ENCODE results near the gene TC2N. TPM values are rescaled to one million over a fixed set of nuclear protein-coding genes. Genes with fewer than 3 reads are reported as not detected.

Gene TC2N
- total RNA-seq, 1 experiment from 2014 or later: 82.7 TPM

DNA sequence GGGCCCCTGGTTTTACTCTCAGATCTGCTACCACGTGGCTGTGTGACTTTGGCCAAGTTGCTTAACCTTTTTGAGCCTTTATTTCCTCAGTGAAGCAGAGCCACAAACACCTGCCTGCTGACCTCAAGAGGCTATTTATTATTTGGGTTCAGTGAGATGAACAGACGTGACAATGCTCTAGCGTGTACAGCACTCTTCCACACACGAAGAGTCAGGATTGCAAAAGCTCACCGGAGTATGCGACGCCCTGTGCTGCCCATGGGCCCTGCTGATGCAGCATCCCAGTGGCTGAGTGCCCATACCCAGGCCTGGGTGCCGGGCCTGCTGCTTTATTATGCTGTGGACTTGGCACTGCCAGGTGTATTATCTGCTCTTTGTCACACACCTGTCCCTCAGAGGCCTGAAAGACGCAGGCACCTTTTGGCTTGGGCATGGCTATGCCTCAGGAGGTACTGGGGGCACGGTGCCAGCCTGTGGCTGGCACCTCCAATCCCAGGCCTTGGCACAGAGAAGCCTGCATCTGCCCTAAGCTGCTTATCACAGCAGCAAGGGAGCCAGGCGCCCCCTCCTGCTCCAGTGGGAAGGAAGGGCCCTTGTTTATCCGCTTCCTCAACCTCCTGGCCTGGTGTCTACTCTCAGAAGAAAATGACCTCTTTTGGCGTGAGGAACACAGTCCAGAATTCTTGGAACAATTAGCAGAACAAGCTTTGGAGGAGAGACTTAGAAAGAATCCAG, 22.3 kb upstream of the TC2N start:
- intact Hi-C loops (cut with micrococcal nuclease; ENCODE audit: unreplicated experiment): no loop called here
- H3K4me3 Mint-ChIP-seq (ENCODE audit: low read depth, unreplicated experiment): no peak overlapping the region
- no TSS peak for BruUV-seq (replicated peaks)
- H3K27ac Mint-ChIP-seq (ENCODE audit: unreplicated experiment): no peak overlapping the region
- TF ChIP-seq, protein P1, sequence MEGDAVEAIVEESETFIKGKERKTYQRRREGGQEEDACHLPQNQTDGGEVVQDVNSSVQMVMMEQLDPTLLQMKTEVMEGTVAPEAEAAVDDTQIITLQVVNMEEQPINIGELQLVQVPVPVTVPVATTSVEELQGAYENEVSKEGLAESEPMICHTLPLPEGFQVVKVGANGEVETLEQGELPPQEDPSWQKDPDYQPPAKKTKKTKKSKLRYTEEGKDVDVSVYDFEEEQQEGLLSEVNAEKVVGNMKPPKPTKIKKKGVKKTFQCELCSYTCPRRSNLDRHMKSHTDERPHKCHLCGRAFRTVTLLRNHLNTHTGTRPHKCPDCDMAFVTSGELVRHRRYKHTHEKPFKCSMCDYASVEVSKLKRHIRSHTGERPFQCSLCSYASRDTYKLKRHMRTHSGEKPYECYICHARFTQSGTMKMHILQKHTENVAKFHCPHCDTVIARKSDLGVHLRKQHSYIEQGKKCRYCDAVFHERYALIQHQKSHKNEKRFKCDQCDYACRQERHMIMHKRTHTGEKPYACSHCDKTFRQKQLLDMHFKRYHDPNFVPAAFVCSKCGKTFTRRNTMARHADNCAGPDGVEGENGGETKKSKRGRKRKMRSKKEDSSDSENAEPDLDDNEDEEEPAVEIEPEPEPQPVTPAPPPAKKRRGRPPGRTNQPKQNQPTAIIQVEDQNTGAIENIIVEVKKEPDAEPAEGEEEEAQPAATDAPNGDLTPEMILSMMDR (IDR thresholded peaks at IDR 0.05; ENCODE audit: unreplicated experiment): no peak
- H3K27me3 Mint-ChIP-seq (ENCODE audit: unreplicated experiment): no peaks in the 10 kb centered on the region
- peaks cover 4% of the 10 kb centered on the region for H3K36me3 Mint-ChIP-seq (ENCODE audit: insufficient read depth, unreplicated experiment)
- CTCF ChIA-PET: no interaction called here
- H3K9me3 Mint-ChIP-seq (ENCODE audit: low read depth, unreplicated experiment): no peaks in the 10 kb centered on the region
- no peak for DNase-seq
- peaks cover 13% of the 10 kb centered on the region for H3K4me1 Mint-ChIP-seq (ENCODE audit: low read depth, unreplicated experiment)

DNA sequence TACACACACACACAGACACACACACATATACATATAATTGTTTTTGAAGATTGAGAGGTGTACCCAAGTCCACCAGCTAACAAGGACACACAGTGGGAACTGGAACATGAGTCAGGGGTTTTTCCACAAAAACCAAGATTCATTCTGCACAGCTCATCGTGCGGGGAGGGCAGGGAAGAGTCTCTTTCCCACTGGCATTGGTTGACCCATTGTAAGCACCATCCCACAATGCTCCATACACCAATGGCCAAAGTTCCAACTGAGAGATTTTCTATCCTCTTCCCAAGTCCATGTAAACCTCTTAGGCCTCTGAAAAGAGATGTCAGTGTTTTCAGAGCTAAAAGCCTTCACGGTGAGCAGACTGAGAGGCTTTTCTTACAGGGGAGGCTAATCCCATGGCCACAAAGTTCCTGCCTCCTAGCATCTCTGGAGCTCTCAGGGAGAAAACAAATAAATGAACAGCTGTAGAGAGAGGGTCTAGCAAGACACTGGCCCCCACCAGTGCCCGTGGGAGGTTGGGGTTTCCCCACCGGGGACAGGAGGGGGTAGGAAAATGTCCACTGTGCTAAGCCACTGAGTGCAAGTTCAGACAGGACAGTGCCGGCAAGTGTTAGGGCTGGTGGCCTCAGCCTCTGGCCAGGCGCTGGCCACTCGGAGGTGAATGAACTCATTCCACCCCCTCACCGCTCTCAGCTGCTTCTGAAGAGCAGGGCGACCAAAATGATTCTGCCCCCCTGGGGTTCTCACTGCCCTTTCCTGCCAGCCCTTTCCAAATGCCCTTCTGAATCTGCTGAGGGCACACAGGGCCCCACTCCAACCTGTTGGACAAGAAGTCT, 21.5 kb upstream of the TC2N start:
- intact Hi-C loops (cut with micrococcal nuclease; ENCODE audit: unreplicated experiment): no loop called here
- Mint-ChIP-seq H3K27ac (ENCODE audit: unreplicated experiment) (no peak overlapping the region), H3K27me3 (ENCODE audit: unreplicated experiment) (no peaks in the 10 kb centered on the region), H3K9me3 (ENCODE audit: low read depth, unreplicated experiment) (no peaks in the 10 kb centered on the region), H3K4me3 (ENCODE audit: low read depth, unreplicated experiment) (no peak overlapping the region), H3K4me1 (ENCODE audit: low read depth, unreplicated experiment) (peaks cover 13% of the 10 kb centered on the region), H3K36me3 (ENCODE audit: insufficient read depth, unreplicated experiment) (peaks cover 4% of the 10 kb centered on the region)
- no peak for DNase-seq
- no TSS peak for BruUV-seq (replicated peaks)
- CTCF ChIA-PET: interaction anchor here (0.6 kb wide), 1 partner anchor 800 kb away, joined by 4 read pairs; no protein-coding TSS in a partner anchor
- TF ChIP-seq, protein P1 (IDR thresholded peaks at IDR 0.05; ENCODE audit: unreplicated experiment): no peak

DNA sequence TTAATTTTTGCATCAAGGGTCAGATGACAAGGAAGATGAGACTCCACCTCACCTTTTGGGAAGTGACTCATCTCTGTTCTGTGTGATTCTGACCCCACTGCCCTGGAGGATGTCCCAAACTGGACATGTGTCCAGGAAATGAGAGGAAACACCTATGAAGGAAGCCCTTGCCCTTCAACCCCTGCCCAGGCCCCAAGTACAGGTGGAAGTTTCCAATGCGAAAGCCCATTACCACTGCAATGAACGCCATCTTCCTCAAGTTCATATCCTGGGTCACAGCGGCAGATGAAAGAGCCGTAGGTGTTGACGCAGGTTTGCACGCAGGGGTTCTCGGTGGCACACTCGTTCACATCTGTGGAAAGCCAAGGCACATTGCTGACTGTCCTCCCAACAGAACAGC, 19.6 kb upstream of the TC2N start:
- H3K36me3 Mint-ChIP-seq (ENCODE audit: insufficient read depth, unreplicated experiment): peaks cover 4% of the 10 kb centered on the region

DNA sequence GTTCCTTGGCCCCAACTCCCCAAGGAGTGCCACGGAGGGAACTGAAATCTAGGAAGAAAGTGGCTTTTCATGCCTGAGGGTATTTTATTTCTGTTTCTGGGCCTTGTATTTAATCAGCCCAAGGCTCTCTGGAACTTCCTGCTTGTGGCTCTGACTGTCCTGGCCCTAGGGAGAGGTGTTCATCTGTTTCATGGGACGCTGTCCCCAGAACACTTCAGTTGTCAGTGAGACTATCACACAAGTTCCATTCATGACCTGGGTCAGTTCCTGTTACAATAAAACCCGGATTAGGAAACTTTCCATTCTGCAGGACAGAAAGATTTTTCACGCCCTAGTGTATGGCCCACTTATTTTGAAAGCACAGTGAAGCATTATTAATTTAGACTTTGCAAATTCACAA, 18.5 kb upstream of the TC2N start:
- intact Hi-C loops (cut with micrococcal nuclease; ENCODE audit: unreplicated experiment): no loop called here
- BruUV-seq (replicated peaks): no TSS peak
- CTCF ChIA-PET: no interaction called here
- TF ChIP-seq, protein P1 (IDR thresholded peaks at IDR 0.05; ENCODE audit: unreplicated experiment): no peak
- Mint-ChIP-seq H3K9me3 (ENCODE audit: low read depth, unreplicated experiment) (no peaks in the 10 kb centered on the region), H3K4me3 (ENCODE audit: low read depth, unreplicated experiment) (no peak overlapping the region), H3K4me1 (ENCODE audit: low read depth, unreplicated experiment) (peaks cover 13% of the 10 kb centered on the region), H3K27me3 (ENCODE audit: unreplicated experiment) (no peaks in the 10 kb centered on the region), H3K27ac (ENCODE audit: unreplicated experiment) (no peak overlapping the region), H3K36me3 (ENCODE audit: insufficient read depth, unreplicated experiment) (no peaks in the 10 kb centered on the region)
- no peak for DNase-seq

More for the DNA sequence above, 19.6 kb upstream of the TC2N start:
- no peak overlapping the region for H3K27ac Mint-ChIP-seq (ENCODE audit: unreplicated experiment)
- no peaks in the 10 kb centered on the region for H3K9me3 Mint-ChIP-seq (ENCODE audit: low read depth, unreplicated experiment)
- DNase-seq: no peak
- no peak overlapping the region for H3K4me3 Mint-ChIP-seq (ENCODE audit: low read depth, unreplicated experiment)
- no peaks in the 10 kb centered on the region for H3K27me3 Mint-ChIP-seq (ENCODE audit: unreplicated experiment)
- H3K4me1 Mint-ChIP-seq (ENCODE audit: low read depth, unreplicated experiment): peaks cover 13% of the 10 kb centered on the region
- no TSS peak for BruUV-seq (replicated peaks)
- TF ChIP-seq, protein P1 (IDR thresholded peaks at IDR 0.05; ENCODE audit: unreplicated experiment): no peak
- intact Hi-C loops (cut with micrococcal nuclease; ENCODE audit: unreplicated experiment): no loop called here
- CTCF ChIA-PET: no interaction called here

Data from Calu3 (cell line).